NCI-H526 (cell line): ENCODE measurements around the gene GREB1.
"Not testable (repeated sequence)": the region's sequence is repeated elsewhere in the genome, so short reads cannot be mapped to it uniquely, and the experiment has no call there.

Source experiments
- DNase-seq, 2 experiments: peaks; one replicate each; lab custom pipeline; 2025; lab: John Stamatoyannopoulos, UW

The GREB1 gene

DNA sequence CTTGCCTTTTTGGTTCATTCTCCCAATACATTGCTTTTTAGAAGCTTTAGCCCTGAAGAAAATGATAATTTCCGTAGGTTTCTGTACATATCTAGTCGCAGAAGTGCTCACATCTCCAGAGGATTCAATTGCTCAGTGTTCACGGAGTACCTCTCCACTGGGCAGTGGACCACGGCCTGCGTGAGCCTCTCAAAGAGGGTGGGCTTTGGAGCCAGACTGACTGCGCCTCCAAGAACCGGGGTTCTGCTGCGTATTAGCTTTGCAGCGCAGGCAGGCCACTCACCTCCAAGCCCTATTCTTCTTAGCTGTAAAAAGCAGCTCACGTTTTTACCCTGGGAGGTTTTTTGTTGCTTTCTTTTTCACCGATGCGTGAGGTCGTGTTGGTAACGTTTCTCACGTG, 100.7 kb downstream of the GREB1 start:
- no peak for DNase-seq

DNA sequence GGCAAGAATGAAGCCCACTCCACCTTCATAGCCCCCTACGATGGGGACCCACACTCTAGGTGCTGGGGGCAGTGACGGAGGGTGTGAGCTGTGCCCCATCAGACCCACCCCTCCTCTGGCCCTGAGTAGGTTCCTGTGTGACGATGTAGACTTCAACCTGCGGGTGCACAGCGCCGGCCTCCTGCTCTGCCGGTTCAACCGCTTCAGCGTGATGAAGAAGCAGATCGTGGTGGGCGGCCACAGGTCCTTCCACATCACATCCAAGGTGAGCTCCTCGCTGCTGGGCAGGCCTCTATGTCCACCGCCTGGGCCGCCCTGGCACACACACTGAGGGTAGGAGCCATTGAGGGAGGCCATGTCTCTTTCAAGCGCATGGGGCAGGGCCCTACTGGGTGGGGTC, 101.3 kb downstream of the GREB1 start:
- DNase-seq, result no peak

- no peak for DNase-seq
These were observed 102.9 kb downstream of the GREB1 start for GRCh38 chr2:11636593-11637295.

DNA sequence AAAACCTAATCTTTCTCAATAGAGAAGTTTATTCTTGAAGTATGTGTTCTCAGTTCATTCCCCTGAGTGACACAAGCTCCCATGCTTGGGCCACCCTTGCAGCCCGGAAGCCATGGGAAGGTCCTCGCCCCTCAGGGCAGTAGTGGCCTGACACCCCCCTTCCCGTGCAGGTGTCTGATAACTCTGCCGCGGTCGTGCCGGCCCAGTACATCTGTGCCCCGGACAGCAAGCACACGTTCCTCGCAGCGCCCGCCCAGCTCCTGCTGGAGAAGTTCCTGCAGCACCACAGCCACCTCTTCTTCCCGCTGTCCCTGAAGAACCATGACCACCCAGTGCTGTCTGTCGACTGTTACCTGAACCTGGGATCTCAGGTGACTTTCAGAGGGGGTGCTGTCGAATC, 103.7 kb downstream of the GREB1 start:
- DNase-seq, result no peak

GRCh38 chr2:11639503-11639902, 105.7 kb downstream of the GREB1 start:
- no peak for DNase-seq

- no peak for DNase-seq
These were observed 106.3 kb downstream of the GREB1 start for GRCh38 chr2:11640132-11640531.

- DNase-seq, result no peak
These were observed 109.1 kb downstream of the GREB1 start for GRCh38 chr2:11642972-11643371.

DNA sequence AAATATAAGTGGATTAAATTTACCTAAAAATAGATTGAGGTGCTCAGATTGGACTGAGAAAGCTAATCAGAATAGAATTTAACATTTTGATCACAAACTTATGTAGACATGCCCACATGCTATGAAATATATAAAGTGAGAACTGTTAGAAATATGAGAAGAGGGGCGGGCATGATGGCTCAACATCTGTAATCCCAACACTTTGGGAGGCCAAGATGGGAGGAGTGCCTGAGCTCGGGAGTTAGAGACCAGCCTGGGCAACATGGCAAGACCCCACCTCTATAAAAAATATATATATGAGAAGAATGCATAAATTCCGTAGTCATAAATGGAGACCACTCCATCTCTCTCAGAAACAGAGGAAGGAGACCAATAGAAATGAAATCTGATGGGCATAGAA, 110.4 kb downstream of the GREB1 start:
- DNase-seq, result no peak

DNA sequence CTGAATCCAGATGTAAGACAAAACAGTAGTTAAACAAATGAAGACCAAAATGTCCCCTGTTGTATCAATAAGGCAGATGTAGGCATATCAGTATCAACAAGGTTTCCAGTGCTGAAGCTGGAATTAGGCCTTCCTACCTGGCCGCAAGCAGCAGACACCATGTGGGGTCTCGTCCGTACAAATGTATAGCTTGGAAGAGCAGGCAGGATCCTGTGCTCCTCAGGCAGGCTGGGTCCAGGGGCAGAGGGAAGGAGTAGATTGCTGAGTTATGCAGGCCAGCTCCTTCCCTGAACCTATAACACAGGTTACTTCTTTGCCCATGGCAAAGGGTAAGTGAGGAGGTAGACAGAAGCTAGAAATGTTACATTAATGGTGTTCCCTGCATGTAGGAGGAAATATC, 112.7 kb downstream of the GREB1 start:
- no peak for DNase-seq

DNA sequence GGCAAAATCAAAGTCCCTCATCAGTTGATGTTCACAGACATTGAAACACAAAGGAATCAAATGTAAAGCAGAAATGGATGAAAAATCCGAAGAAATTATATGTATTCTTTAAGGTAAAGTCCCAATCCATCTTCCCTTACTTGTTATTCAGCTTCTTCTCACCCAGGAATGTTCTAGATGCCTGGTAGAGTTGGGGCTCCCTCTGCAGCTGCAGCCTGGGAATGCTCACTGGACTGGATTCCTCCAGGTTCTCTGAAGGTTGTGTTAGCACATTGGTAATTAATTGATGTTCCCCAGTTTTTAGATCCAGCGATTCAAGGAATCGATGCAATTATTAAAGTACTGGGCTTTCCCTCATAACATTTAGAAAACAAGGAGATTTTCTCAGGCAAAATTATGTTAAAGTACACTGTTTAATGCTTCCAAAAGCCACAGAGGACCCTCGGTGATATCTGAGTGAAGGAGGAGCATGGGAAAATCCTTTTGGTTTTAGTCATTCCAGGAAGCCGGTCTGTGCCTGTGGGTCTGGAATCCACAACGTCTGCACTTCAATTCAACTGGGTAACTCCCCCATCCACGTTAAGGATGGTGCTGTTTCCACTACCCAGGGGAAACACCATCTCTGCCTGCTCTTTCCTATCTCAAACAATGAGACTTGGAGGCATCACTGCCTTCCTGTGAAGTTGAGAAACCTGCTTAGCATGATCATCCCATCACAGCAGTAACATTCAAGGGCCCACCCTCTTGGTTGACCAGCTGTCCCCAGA, 114.2 kb downstream of the GREB1 start:
- no peak for DNase-seq

DNA sequence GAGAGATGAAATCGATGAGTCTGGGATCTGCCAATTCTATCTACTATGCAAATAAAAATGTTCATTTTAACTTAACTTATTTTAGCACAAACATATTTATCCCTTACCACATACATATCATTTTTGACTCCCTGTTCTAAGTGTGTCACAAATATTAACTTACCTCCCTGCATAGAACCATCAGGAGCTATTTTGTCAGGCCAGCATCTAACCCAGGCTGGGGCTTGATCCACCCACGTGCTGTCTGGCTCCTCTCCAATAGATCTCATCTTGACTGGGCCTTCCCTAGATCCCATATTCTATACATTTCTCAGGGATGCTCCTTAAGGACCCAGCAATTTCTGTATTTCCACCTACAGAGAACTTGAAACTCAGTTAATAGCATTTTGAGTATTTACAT, 115.2 kb downstream of the GREB1 start:
- no peak for DNase-seq

GRCh38 chr2:11651856-11652548, 118.2 kb downstream of the GREB1 start:
- no peak for DNase-seq

GRCh38 chr2:11652553-11652952, 118.7 kb downstream of the GREB1 start:
- no peak for DNase-seq

- no peak for DNase-seq
These were observed 121.7 kb downstream of the GREB1 start for GRCh38 chr2:11655495-11655894.

DNA sequence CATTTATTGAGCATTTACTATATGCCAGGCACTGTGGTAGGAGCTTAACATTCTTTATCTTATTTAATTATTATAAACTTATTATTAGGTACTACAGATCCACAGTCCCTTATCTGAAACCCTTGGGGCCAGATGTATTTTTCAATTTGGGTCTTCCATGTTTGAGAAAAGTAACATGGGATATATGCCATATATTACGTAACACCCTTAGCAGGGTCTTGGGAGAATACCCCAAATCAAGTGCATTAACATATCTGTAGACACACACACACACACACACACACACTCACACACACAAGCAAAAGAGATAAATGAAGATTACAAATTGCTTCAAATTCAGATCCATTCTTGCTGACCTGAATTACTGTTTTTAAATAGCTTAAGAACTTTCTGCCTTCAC, 122.4 kb downstream of the GREB1 start:
- DNase-seq, result no peak

DNA sequence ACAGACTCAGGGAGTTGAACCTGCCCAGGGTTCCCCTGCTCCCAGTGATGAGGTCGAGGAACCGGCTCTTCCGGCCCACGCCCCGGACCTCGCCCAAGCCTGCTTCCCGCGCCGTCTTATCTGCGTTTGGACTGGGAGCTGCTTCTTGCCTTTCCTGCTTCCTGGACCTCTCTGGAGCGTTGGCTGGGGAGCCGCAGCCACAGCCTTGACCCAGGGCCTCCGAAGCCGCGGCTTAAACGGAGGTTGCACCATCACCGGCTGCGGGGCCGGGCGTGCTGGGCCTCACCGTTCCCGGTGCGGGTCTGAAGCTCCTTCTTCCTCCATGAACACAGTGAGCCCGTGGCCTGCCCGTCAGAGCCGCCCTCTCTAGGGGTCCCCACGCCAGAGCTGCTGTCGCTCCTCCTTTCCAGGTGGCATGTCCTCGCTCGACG, 122.8 kb downstream of the GREB1 start:
- DNase-seq, result no peak

DNA sequence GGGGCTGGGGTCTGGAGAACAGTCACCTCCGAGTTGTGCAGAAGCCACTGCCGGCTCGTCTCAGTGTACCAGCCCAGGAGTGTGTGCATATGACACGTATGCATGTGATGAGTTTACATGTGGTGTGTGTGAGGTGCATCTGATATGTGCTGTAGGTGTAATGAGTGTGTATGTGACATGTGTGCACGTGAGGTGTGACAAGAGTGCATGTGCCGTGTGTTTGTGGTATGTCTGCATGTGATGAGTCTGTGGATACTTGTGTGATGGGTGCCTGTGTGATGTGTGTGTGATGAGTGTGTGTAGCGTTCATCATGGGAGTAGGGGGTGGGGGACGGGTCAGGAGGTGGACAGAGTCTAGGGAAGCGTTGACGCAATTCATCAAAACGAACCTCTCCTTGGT, 123.3 kb downstream of the GREB1 start:
- no peak for DNase-seq

DNA sequence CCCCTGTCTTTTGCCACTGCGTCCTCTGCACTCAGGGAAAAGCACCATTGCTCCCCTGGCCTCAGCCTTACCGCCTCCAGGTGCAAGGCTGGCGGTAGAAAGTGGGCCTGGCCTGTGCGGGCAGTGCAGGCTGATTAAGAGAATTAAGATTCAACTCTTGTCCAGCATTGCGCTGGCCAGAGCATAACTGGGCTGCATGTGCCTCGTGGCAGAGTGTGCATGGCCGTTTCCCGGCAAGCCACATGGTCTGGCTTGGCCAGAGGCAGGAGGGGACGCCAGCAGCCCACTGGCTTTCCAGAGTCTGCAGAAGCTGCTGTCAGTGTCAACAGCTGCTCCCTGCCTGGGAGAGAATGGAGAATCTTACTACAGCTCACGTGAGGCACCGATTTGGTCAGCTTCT, 123.8 kb downstream of the GREB1 start:
- DNase-seq, result no peak

- DNase-seq, result no peak
These were observed 124.6 kb downstream of the GREB1 start for GRCh38 chr2:11658208-11659114.

DNA sequence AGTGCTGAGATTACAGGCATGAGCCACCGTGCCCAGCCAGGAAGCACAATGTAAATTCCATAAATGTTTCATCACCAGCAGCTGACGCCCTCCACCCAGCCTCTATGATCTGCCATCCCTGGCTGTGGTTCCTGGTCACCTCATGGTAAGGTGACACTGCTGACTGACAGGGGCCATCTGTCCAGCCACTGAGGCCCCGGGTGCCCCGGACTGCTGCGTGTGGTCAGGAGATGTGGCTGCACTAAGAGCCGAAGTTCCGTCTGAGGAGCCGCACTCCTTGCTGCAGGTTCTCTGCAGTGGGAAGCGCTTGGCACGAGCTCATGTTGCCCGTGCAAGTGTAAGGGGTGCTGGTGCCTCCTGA, 125.2 kb downstream of the GREB1 start:
- DNase-seq, result no peak

DNA sequence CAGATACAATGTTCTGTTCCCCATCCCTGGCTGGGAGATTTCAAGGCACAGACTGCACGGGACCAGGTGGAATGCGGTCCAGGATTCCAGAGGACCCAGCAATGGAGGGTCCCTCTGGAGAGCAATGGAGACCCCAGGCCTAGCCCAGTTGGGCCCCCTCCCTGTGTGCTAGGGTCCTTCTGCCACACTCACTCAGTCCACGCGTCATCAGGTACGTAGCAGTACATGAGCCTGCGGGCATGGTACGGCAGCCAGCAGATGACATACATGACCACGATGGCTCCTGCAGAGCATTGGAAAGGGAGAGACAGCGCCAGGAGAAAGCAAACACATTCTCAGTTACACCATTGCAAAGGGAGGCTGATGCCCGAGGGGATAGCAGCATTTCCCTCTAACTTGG, 126.0 kb downstream of the GREB1 start:
- DNase-seq, result no peak

DNA sequence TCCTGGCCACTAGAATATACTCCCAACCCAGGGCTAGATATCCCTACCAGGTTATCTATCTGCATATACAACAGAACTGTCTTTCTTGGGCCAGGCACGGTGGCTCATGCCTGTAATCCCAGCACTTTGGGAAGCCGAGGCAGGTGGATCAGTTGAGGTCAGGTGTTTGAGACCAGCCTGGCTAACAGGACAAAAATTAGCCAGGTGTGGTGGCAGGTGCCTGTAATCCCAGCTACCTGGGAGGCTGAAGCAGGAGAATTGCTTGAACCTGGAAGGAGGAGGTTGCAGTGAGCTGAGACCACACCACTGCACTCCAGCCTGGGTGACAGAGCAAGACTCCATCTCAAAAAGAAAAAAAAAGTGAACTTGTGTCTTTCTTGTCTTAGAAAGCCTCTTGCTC, 126.6 kb downstream of the GREB1 start:
- not testable (repeated sequence) for DNase-seq
